GM18868 (cell line): ENCODE results near the gene MYH7.
"Not testable (repeated sequence)": the region's sequence is repeated elsewhere in the genome, so short reads cannot be mapped to it uniquely, and the experiment has no call there.

Experiments used
- ATAC-seq: cut with Tn5 transposase; IDR thresholded peaks from one replicate; pipeline ENCODE4 v1.9.1; 2021; ENCODE audit warnings: mild to moderate bottlenecking, moderate library complexity; ENCODE audit not compliant: unreplicated experiment

Gene MYH7

GRCh38 chr14:23387916-23388882 lies 47.3 kb downstream of the MYH7 start:
- ATAC-seq = no peak

DNA sequence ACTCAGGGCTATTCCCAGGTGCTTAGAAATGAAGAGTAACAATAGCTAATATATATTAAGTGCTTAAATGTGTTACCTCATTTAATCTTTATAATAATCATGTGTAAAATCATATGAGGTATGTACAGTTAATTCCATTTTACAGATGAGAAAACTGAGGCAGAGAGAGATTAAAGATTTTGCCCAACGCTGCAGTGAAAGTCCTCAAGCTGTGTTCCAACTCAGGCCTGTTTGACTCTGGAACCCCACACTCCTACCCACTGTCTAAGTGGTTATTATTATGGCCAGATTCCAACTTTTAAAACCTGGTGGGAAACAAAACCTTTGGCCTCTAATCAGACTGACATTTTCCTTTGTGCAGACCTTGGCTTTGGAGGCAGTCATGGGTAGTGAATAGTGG lies 48.5 kb downstream of the MYH7 start:
- ATAC-seq = no peak

- ATAC-seq = not testable (repeated sequence)
Measured at GRCh38 chr14:23386266-23386657, 49.2 kb downstream of the MYH7 start.

- ATAC-seq = no peak
Measured at GRCh38 chr14:23385642-23386265, 49.7 kb downstream of the MYH7 start.

GRCh38 chr14:23385244-23385641 lies 50.2 kb downstream of the MYH7 start:
- no peak for ATAC-seq

- no peak for ATAC-seq
Measured at GRCh38 chr14:23384364-23385080, 50.9 kb downstream of the MYH7 start.

- ATAC-seq = no peak
Measured at GRCh38 chr14:23382731-23383440, 52.6 kb downstream of the MYH7 start.

DNA sequence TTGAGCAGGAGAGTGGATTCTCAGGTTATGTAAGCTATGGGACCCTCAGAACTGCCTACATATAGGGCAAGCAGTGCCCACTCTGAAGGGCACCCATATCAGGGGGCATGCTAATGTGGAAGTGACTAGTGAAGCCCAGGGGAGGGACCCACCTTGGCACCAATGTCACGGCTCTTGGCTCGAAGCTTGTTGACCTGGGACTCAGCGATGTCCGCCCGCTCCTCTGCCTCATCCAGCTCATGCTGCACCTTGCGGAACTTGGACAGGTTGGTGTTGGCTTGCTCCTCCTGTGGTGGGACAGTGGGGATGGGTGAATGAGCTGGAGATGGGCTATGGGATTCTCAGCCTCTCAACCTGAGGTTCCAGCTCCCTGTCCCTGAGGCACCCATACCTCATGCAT lies 53.2 kb downstream of the MYH7 start:
- ATAC-seq = no peak

- no peak for ATAC-seq
Measured at GRCh38 chr14:23381871-23382270, 53.6 kb downstream of the MYH7 start.

- ATAC-seq = no peak
Measured at GRCh38 chr14:23380976-23381375, 54.5 kb downstream of the MYH7 start.

GRCh38 chr14:23380197-23380914 lies 55.1 kb downstream of the MYH7 start:
- no peak for ATAC-seq

GRCh38 chr14:23379366-23380196 lies 55.9 kb downstream of the MYH7 start:
- no peak for ATAC-seq

- ATAC-seq = no peak
Measured at GRCh38 chr14:23378612-23379220, 56.7 kb downstream of the MYH7 start.

DNA sequence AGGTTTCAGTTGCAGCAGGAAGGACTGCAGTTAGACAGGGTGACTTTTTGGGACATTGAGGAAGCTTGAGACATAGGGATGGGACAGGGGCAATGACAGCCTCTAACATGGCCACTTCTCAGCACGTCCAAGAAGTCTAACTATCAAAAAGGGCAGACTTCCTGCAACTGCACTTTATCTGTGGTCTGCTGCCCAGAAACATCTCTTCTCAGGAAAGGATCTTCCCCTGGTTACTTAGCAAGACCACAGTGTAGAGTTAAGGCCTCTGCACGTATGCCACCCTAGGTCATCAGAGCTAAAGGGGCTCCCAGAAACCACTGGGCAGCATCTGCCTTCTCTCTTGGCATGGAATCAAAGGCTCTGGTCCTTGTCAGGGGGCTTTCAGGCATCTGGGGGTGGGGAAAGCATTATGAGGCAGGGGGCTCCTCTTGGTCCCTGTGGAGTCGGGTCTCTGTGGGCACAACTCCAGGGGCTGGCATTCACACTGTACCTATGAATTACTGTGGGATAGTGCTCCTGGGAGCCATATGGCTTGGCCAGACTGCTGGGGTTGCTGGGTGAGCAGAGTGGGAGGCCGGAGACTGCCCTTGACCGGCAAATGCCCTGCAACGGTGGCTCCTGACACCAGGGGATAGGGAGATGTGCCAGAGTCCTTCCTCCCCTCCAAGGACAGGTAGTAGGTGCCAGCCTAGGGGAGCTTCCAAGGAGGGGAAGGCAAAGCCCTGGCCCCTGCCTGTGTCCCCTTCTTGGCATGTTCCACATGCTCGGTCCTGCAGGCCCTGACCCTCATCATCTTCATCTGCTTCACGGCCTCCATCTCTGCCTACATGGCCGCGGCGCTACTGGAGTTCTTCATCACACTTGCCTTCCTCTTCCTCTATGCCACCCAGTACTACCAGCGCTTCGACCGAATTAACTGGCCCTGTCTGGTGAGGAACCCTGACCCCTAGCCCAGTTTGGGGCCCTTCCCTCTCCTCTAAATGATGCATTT lies 57.6 kb downstream of the MYH7 start:
- no peak for ATAC-seq

DNA sequence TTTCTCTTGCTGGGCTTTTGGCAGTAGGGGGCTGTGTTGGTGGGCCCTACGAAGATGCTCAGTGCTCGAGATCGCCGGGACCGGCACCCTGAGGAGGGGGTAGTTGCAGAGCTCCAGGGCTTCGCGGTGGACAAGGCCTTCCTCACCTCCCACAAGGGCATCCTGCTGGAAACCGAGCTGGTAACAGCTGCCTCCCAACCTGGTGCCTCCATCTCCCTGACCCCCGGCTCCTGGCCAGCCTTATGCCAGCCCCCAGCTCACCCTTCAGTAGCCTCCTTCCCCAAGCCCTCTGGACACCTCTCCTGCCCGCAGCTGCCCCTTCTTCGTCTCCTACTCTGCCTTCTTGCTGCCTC lies 58.3 kb downstream of the MYH7 start:
- no peak for ATAC-seq

- no peak for ATAC-seq
Measured at GRCh38 chr14:23376482-23377197, 58.8 kb downstream of the MYH7 start, which contains the start of gene CMTM5. Gene CMTM5, plus strand, starts transcription at chr14:23377046. Its CDS starts 206 bp downstream, at chr14:23377252.
